ENCODE data around the gene MSLN.
A peak's percentile ranks its signal among the peaks of the same experiment; 100 is the strongest.
"Not testable (repeated sequence)": the region's sequence is repeated elsewhere in the genome, so short reads cannot be mapped to it uniquely, and the experiment has no call there.

MSLN gene

GRCh38 chr16:739560-740458 lies 20.7 kb upstream of the MSLN start:
- peak overlapping the region; percentile 76 for H3K4me3 ChIP-seq (ENCODE audit: low read length)
- TF ChIP-seq CTCF (IDR thresholded peaks at IDR 0.05; ENCODE audit: insufficient read depth, low read depth, low read length, missing control alignments) = no peak
- no peak for DNase-seq (ENCODE audit: low read depth)

GRCh38 chr16:740459-740763 lies 20.1 kb upstream of the MSLN start:
- no peak for DNase-seq (ENCODE audit: low read depth)
- TF ChIP-seq CTCF (IDR thresholded peaks at IDR 0.05; ENCODE audit: insufficient read depth, low read depth, low read length, missing control alignments) = no peak
- H3K4me3 ChIP-seq (ENCODE audit: low read length) = peak overlapping the region; percentile 76

- peak; percentile 94 for DNase-seq (ENCODE audit: low read depth)
- peak; percentile 46 for TF ChIP-seq CTCF (IDR thresholded peaks at IDR 0.05; ENCODE audit: insufficient read depth, low read depth, low read length, missing control alignments)
These were observed 19.6 kb upstream of the MSLN start, which contains the start of gene CIAO3 for GRCh38 chr16:740764-741505. TSS of gene CIAO3 (minus strand) at chr16:740997. CDS start at chr16:740985, 12 bp downstream.

GRCh38 chr16:741986-742629 lies 18.4 kb upstream of the MSLN start:
- H3K4me3 ChIP-seq (ENCODE audit: low read length) = no peak overlapping the region
- no peak for DNase-seq (ENCODE audit: low read depth)
- TF ChIP-seq CTCF (IDR thresholded peaks at IDR 0.05; ENCODE audit: insufficient read depth, low read depth, low read length, missing control alignments) = no peak

More at GRCh38 chr16:740764-741505, 19.6 kb upstream of the MSLN start, which contains the start of gene CIAO3:
- H3K4me3 ChIP-seq (ENCODE audit: low read length) = peak within 1 kb of the TSS; percentile 76

- H3K4me3 ChIP-seq (ENCODE audit: low read length); DNase-seq (ENCODE audit: low read depth): not testable (repeated sequence)
These were observed 17.6 kb upstream of the MSLN start for GRCh38 chr16:742894-743293.

GRCh38 chr16:743794-744500 lies 16.6 kb upstream of the MSLN start:
- no peak for TF ChIP-seq CTCF (IDR thresholded peaks at IDR 0.05; ENCODE audit: insufficient read depth, low read depth, low read length, missing control alignments)
- H3K4me3 ChIP-seq (ENCODE audit: low read length) = no peak overlapping the region
- no peak for DNase-seq (ENCODE audit: low read depth)
